Gastrocnemius medialis (tissue), 4 donors: ENCODE data around the gene PRSS2. TPM values are rescaled to one million over a fixed set of nuclear protein-coding genes. Genes with fewer than 3 reads are reported as not detected.

Experiments
- ATAC-seq, 2 donors: fragments of 150-250 bp; one replicate each; pipeline ENCODE4 v1.9.1; 2016
- DNase-seq, 2 donors: peaks; one replicate each; pipeline ENCODE4 v3.0.0-alpha.2; 2019
- H3K27ac ChIP-seq, 4 donors: fragments of 200-600 bp; sonication (generic); 1 replicate in 1 of 4; 2 replicates in 3 of 4; pipeline ENCODE4 v1.5.1; 2016 to 2018; ENCODE audit warnings: mild to moderate bottlenecking in 2 of 4, moderate library complexity in 1 of 4
- H3K27me3 ChIP-seq, 3 donors: fragments of 200-600 bp; sonication (generic) in 2 of 3; 1 replicate in 1 of 3; 2 replicates in 2 of 3; pipeline versions ENCODE4 v1.5.1 to v1.6.0; 2016 to 2019; ENCODE audit warnings: mild to moderate bottlenecking in 1 of 3, moderate library complexity in 1 of 3
- H3K36me3 ChIP-seq, 2 donors: fragments of 200-600 bp; sonication (generic) in 1 of 2; one replicate each; pipeline ENCODE4 v1.5.1; 2017 to 2018
- H3K4me1 ChIP-seq, 2 donors: fragments of 200-600 bp; sonication (generic) in 1 of 2; one replicate each; pipeline ENCODE4 v1.5.1; 2016 to 2017; ENCODE audit warnings: mild to moderate bottlenecking in 2 of 2
- H3K4me3 ChIP-seq, 4 donors: fragments of 200-600 bp; sonication (generic) in 3 of 4; 1 replicate in 1 of 4; 2 replicates in 3 of 4; pipeline ENCODE4 v1.5.1; 2016 to 2019; ENCODE audit warnings: mild to moderate bottlenecking in 2 of 4
- H3K9me3 ChIP-seq, 3 donors: fragments of 200-600 bp; sonication (generic) in 2 of 3; 1 replicate in 1 of 3; 2 replicates in 2 of 3; pipeline ENCODE4 v1.5.1; 2016 to 2019
- POLR2A ChIP-seq, 2 donors: fragments of 450-650 bp; IDR thresholded peaks; one replicate each; pipeline ENCODE4 v1.6.1; 2017; ENCODE audit warnings: antibody characterized with exemption in 2 of 2, mild to moderate bottlenecking in 2 of 2, moderate library complexity in 2 of 2
- in situ Hi-C, 4 donors: fragments of 200-750 bp; cut with MboI; loops; one replicate each; pipeline versions ENCODE4 v1.15.0 to v1.8.0; 2017; ENCODE audit warnings: low sequenced_read_pairs in 4 of 4
- intact Hi-C: fragments of 100-400 bp; cut with DNase I; formaldehyde crosslinking; loops from one replicate; pipeline ENCODE4 v1.15.1; 2023; ENCODE audit warnings: low total_unique reads
- total RNA-seq, 4 donors: library from RNA; depleted of rRNA; stranded (reverse); fragments of >200 nt; gene quantifications; one replicate each; pipeline versions ENCODE4 v1.1.0 to v1.2.3, GENCODE V29; 2016
- TF ChIP-seq, protein P1 (sequence below), 5 experiments: fragments of 450-650 bp in 3 of 5; fragments of 200-600 bp in 2 of 5; sonication (generic) in 2 of 5; IDR thresholded peaks in 4 of 5; conservative IDR thresholded peaks in 1 of 5; 1 replicate in 4 of 5; 2 replicates in 1 of 5; pipeline ENCODE4 v1.5.1; 2016 to 2019; ENCODE audit warnings: antibody characterized with exemption in 5 of 5, mild to moderate bottlenecking in 3 of 5, moderate library complexity in 3 of 5

The PRSS2 gene
- total RNA-seq, 4 donors from 2014 or later: not detected

DNA sequence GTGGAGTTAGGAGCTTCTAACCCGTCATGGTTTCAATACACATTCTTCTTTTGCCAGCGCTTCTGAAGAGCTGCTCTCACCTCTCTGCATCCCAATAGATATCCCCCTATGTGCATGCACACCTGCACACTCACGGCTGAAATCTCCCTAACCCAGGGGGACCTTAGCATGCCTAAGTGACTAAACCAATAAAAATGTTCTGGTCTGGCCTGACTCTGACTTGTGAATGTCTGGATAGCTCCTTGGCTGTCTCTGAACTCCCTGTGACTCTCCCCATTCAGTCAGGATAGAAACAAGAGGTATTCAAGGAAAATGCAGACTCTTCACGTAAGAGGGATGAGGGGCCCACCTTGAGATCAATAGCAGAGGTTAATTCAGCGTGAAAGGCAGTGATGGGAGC lies 22.4 kb downstream of the PRSS2 start:
- H3K27me3 ChIP-seq: peaks cover 23 to 27% (median 25%) of the 10 kb centered on the region in 3 donors
- no peak overlapping the region for H3K4me3 ChIP-seq
- DNase-seq (no peak), ATAC-seq (no peak)
- TF ChIP-seq, protein P1, sequence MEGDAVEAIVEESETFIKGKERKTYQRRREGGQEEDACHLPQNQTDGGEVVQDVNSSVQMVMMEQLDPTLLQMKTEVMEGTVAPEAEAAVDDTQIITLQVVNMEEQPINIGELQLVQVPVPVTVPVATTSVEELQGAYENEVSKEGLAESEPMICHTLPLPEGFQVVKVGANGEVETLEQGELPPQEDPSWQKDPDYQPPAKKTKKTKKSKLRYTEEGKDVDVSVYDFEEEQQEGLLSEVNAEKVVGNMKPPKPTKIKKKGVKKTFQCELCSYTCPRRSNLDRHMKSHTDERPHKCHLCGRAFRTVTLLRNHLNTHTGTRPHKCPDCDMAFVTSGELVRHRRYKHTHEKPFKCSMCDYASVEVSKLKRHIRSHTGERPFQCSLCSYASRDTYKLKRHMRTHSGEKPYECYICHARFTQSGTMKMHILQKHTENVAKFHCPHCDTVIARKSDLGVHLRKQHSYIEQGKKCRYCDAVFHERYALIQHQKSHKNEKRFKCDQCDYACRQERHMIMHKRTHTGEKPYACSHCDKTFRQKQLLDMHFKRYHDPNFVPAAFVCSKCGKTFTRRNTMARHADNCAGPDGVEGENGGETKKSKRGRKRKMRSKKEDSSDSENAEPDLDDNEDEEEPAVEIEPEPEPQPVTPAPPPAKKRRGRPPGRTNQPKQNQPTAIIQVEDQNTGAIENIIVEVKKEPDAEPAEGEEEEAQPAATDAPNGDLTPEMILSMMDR (IDR thresholded peaks at IDR 0.05 in 4 of 5, conservative IDR thresholded peaks at IDR 0.05 in 1 of 5): no peak
- TF ChIP-seq POLR2A (IDR thresholded peaks at IDR 0.05): no peak
- peaks cover 8 to 14% of the 10 kb centered on the region in 2 donors for H3K4me1 ChIP-seq
- no peaks in the 10 kb centered on the region for H3K36me3 ChIP-seq
- in situ Hi-C loops (loop anchor here in 1 of 4 donors (25.0 kb wide), 1 partner anchor 156 kb away; no protein-coding TSS in a partner anchor), intact Hi-C loops (no loop called here)
- H3K27ac ChIP-seq: no peak overlapping the region
- no peaks in the 10 kb centered on the region for H3K9me3 ChIP-seq

DNA sequence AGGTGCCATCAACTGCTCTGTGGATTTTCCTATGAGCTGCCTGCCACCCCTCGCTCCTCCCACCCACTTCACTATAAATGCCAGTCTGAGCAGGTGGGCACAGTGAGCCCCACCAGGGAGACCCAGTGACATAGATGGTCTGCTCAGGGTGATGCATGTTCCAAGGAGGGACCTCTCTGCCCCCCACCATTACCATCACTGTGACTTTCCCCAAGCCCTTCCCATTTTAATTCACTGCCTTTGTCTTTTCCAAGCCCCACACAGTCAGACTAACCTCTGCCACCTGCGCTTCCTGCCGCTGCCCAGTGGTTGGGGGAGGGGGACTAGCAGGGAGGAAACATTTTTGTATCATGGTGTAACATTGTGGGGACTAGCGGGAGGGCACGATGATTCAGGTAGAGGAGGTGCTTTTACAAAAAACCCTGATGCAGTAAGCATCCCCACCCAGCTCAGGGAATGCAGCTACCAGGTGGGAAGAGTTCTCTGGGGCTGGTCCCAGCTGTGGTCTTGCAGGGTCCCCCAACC lies 24.6 kb downstream of the PRSS2 start:
- H3K9me3 ChIP-seq: no peaks in the 10 kb centered on the region
- peaks cover 29 to 38% (median 34%) of the 10 kb centered on the region in 3 donors for H3K27me3 ChIP-seq
- TF ChIP-seq POLR2A (IDR thresholded peaks at IDR 0.05): no peak
- TF ChIP-seq, protein P1 (IDR thresholded peaks at IDR 0.05 in 4 of 5, conservative IDR thresholded peaks at IDR 0.05 in 1 of 5): no peak
- no peak overlapping the region for H3K27ac ChIP-seq
- H3K36me3 ChIP-seq: no peaks in the 10 kb centered on the region
- peaks cover 8 to 14% of the 10 kb centered on the region in 2 donors for H3K4me1 ChIP-seq
- no peak overlapping the region for H3K4me3 ChIP-seq
- ATAC-seq (no peak), DNase-seq (no peak)
- in situ Hi-C loops (loop anchor here in 1 of 4 donors (25.0 kb wide), 1 partner anchor 158 kb away; no protein-coding TSS in a partner anchor), intact Hi-C loops (no loop called here)

- Histone ChIP-seq H3K9me3 (no peaks in the 10 kb centered on the region), H3K27ac (peak overlapping the region in 1 of 4 donors; percentile 48), H3K36me3 (no peaks in the 10 kb centered on the region), H3K27me3 (peaks cover 29 to 38% (median 34%) of the 10 kb centered on the region in 3 donors), H3K4me1 (peaks cover 8 to 14% of the 10 kb centered on the region in 2 donors), H3K4me3 (peak overlapping the region in 3 of 4 donors; percentile 53 to 70 (median 54))
- DNase-seq (no peak), ATAC-seq (no peak)
- no peak for TF ChIP-seq POLR2A (IDR thresholded peaks at IDR 0.05)
- TF ChIP-seq, protein P1 (IDR thresholded peaks at IDR 0.05 in 4 of 5, conservative IDR thresholded peaks at IDR 0.05 in 1 of 5): no peak
- in situ Hi-C loops (loop anchor here in 1 of 4 donors (25.0 kb wide), 1 partner anchor 159 kb away; no protein-coding TSS in a partner anchor), intact Hi-C loops (no loop called here)
Observed at GRCh38 chr7:142796001-142796500, 25.3 kb downstream of the PRSS2 start.

DNA sequence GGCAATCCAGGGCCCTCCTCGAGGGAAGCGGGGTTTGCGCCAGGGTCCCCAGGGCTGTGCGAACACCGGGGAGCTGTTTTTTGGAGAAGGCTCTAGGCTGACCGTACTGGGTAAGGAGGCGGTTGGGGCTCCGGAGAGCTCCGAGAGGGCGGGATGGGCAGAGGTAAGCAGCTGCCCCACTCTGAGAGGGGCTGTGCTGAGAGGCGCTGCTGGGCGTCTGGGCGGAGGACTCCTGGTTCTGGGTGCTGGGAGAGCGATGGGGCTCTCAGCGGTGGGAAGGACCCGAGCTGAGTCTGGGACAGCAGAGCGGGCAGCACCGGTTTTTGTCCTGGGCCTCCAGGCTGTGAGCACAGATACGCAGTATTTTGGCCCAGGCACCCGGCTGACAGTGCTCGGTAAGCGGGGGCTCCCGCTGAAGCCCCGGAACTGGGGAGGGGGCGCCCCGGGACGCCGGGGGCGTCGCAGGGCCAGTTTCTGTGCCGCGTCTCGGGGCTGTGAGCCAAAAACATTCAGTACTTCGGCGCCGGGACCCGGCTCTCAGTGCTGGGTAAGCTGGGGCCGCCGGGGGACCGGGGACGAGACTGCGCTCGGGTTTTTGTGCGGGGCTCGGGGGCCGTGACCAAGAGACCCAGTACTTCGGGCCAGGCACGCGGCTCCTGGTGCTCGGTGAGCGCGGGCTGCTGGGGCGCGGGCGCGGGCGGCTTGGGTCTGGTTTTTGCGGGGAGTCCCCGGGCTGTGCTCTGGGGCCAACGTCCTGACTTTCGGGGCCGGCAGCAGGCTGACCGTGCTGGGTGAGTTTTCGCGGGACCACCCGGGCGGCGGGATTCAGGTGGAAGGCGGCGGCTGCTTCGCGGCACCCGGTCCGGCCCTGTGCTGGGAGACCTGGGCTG lies 26.0 kb downstream of the PRSS2 start:
- Histone ChIP-seq H3K27me3 (peaks cover 29 to 38% (median 34%) of the 10 kb centered on the region in 3 donors), H3K27ac (peak overlapping the region in 2 of 4 donors; percentile 33 to 48), H3K36me3 (no peaks in the 10 kb centered on the region), H3K4me3 (peak overlapping the region; percentile 46 to 70 (median 54)), H3K4me1 (peaks cover 8 to 14% of the 10 kb centered on the region in 2 donors), H3K9me3 (no peaks in the 10 kb centered on the region)
- DNase-seq: no peak
- no peak for TF ChIP-seq POLR2A (IDR thresholded peaks at IDR 0.05)
- TF ChIP-seq, protein P1 (IDR thresholded peaks at IDR 0.05 in 4 of 5, conservative IDR thresholded peaks at IDR 0.05 in 1 of 5): no peak
- intact Hi-C loops (no loop called here), in situ Hi-C loops (loop anchor here in 1 of 4 donors (25.0 kb wide), 1 partner anchor 159 kb away; no protein-coding TSS in a partner anchor)
- peak; percentile 25 to 35 for ATAC-seq
